Stimulated activated CD4-positive, alpha-beta T cell treated with anti-CD3 and anti-CD28 coated beads, Interleukin-15, amount 100 ng/mL, for 48 hours (primary cell): ENCODE results near the gene COLQ.
A peak's percentile ranks its signal among the peaks of the same experiment; 100 is the strongest.

Experiments used
- DNase-seq, 2 donors: peaks; one replicate each; pipeline ENCODE4 v3.0.0-alpha.2; 2020; ENCODE audit warnings: low read depth in 2 of 2

COLQ gene

DNA sequence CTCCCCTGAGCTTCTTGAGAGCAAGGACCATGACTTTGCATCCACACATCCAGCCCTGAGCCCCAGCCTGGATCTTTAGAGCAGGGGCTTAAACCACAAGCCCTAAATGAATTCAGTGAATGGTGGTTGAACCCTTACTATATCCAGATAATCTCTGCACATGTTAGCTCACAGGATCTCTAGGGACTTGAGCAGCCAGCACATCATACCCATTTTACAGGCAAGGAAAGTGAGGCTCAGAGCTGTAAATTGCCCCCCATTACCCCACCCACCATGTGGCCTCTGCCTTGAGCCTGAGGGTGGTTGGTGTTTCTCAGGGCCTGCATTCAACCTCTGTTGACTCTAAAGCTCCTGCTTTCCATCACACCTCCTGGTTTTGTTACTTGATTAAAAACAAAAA, 66.5 kb downstream of the COLQ start:
- no peak for DNase-seq

DNA sequence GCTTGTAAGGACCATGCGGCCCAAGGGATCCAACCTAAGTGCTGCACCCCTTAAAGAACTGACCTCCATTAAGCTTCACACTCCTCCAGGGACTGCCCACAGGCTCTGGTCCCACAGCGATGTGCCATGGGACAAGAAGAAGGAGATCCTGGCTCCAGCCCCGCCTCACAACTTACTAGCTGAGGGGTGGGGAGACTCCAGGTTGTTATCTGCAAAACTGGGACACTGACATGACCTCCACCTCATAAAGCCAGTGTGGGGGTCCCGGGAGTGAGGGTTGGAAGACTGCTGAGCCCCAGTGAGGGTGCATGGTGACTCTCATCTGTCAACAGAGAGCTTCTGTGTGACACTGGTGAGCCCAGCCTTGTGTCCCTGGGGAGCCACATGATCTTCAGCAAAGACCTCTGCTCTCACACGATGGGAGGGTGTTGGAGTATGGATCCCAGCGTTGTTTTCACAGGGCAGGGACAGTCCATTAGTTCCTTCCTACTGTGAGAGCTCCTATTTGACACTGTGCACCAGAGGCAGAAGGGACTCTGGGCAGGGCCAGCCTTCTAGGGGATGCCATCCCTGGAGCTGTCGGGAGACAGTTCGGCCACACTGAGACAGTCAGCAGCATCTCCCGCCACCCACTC, 67.4 kb downstream of the COLQ start:
- no peak for DNase-seq

DNA sequence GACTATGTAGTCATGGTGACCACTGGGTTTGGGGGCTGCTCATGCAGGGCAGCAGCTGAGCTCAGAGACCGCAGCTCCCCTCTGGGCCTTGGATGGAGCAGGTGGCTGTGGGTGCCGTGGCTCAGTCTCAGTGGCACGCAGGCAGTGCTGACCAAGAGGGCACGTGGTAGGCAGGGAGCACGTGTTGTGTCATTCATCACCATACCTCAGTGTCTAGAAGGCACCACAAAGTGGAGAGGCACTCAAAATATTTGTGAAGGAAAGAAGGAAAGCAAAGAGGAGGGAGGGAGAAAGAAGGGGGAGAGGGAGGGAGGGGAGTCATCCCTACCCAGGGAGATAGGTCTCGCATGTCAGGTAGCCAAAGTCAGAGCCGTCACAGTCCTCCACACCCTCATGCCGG, 68.0 kb downstream of the COLQ start:
- DNase-seq: no peak

DNA sequence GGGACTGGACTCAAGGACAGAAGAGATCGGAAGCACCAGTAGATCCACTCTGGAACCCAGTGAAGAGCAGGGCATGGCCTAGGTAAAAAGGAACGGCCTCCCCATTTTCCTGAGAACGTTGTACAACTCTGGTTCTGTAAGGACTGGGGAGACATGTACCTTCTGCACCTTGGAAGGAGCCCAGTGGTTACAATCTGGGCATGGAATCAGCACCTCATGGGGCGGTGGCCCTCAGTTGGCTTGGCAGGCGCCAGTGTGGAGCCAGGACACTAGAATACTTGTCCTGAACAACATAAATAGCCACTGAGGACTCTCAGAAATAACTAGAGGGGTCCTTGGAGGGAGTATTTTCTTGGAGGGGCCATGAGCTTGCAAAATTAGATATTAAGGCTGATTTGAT, 68.5 kb downstream of the COLQ start:
- DNase-seq: no peak

DNA sequence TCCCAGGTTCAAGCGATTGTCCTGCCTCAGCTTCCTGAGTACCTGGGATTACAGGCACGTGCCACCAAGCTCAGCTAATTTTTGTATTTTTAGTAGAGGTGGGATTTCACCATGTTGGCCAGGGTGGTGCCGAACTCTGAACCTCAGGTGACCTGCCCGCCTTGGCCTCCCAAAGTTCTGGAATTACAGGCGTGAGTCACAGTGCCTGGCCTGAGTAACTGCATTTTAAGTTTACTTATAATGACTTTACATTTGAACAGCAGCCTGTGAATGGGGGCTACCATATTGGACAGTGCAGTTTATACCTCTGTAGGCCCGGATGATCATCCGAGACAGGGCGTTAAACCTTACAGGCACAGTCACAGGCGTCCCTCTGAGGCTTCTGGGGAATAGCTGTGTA, 69.3 kb downstream of the COLQ start:
- no peak for DNase-seq

DNA sequence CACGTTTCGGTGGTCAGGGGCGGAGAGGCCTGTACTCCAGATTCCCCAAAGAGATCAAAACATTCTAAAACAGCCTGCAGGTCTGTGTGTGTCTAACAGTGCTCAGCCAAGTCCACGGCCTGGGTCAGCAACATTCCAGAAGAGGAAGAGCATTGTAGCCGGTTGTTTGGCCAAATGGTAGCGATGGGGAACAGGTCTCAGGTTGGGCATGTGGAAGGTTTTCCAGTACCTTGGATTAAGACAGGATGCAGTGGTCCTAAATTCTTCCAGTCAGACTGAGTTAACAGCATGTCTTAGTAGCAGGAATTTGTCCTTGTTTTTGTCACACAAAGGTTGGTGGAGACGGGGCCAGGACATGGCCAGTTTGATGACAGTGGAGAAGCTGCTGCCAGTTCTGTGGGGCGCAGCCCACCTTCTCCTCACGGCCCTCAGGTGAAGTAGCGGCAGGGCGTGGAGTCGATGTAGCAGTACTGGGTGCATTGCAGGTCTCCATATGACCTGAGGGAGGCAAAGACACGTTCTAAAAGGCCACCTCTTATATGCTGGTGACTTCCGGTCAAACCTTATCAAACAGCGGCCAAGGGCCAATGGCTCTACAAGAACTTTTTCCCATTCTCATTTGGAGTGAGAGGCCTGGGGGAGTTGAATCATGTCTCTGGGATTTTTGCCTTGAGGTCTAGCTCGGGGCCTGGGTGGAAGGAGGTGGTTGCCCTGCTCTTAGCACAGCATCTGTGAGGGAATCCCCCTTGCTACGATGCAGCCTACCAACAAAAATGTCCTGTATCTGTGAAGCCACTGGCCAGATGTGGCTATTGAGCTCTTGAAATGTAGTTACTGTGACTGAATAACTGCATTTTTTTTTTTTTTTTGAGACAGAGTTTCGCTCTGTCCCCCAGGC, 70.0 kb downstream of the COLQ start:
- no peak for DNase-seq

DNA sequence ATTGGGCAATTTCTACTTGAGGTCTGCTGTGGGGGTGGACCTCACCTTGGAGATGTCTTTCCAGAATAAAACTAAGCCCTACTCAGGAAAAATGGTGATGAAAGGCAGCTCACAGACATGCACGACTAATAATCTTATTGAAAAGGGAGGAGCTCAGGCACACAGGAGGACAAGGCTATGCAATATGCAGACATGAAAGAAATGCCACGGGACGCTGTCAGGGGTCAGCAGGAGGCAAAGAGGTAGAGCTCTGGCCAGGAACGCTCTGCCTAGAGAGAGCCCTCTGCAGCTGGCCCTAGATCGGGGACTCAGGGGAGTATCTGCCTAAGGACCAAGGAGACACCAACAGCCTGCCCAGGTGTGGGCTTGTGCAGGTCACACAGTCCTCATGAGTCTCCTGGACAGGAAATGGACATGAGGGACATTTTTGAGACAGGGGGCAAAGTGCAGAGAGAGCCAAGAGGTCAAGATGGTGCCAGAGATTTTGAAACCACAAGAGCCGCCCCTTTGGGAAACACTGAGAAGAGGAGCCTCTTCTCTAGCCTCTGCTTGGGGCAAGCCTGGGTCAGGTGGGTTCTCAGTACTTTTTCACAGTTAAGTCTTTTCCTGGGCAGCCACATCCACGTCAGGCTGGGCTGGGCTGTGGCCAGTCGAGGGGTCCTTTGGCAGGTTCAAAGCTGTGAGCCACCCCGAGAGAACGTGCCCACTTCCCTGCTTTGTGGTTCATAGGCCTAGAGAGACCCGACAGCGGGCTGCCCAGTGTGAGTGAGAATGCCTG, 70.9 kb downstream of the COLQ start:
- DNase-seq: no peak

DNA sequence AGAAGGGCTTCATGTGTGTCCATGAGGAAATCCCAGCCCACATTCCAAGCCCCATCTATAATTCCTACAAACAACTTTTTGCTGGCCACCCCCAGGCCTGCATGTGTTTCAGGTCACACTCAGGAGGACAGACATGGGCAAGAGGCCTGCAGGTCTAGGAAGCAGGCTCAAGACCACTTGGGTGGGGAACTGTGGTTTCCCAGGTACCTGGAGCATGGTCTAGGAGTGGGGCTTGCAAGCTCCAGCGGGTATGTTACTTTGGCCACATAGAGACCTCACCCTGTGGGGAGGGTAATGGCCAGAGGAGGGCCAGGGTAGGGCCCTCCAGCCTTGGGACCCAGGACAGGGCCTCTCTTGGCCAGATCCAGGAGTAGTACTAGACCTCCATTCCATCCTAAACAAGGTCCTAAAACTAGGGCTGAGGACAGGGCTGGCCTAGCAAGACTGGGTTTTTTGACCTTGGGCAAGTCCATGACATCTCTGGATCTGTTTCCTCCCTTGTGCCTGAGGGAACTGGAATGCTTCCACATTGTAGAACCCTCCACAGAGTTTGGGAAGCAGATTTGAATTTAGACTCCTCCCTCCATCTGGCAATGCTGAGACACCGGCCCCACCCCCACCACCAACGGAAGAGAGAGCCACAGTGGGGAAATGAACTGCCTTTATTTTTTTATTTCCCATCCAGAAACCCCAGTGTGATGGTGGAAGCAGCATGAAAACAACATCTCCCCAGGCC, 71.8 kb downstream of the COLQ start:
- no peak for DNase-seq

DNA sequence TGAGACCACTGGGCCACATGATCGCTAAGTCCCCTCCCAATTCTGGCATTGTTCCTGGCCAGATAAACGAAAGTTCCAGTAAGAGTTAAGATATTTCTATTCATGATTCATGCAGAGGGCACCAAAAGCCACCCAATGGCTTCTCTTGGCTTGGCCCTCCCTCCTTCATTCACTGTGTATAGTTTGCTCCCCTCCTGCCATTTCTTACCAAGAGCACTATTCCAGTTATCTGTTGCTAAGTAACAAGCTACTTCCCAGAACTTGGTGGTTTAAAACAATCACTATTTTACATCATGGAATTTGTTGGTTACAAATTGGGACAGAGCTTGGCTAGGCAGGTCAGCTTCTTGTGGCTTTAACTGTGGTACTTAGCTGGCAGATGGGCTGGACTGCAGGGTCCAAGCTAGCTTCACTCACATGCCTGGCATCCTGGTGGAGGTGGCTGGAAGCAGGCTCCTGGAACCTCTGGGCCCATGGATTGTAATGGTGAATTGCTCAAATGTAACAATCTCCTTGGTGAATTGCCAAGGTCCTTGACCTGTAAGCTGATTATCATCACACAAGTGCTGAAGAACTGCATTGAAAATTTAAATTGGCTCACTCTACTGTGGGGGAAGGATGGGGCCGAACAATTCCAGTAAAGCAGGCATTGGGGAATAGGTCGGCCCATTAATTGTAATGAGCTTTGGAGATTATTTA, 77.5 kb downstream of the COLQ start:
- no peak for DNase-seq

DNA sequence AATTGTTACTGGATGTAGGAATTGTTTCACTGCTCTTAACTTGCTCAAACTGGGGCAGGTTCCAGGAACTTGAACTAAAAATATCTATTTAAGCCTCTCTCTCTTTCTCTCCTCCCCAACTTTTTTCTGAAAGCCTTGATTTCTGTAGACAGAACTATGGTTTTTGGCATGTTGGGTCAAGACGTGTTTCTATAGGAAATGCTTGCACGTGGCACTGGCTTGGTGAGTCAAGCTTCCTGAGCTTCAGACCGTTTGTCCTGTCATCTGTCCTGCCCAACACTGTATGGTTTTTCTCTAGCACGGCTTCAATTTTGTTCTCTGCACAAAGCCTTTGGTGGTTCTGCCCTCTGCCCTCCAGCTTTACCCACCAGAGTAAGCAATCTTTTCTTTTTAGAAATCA, 80.6 kb downstream of the COLQ start:
- DNase-seq: no peak

DNA sequence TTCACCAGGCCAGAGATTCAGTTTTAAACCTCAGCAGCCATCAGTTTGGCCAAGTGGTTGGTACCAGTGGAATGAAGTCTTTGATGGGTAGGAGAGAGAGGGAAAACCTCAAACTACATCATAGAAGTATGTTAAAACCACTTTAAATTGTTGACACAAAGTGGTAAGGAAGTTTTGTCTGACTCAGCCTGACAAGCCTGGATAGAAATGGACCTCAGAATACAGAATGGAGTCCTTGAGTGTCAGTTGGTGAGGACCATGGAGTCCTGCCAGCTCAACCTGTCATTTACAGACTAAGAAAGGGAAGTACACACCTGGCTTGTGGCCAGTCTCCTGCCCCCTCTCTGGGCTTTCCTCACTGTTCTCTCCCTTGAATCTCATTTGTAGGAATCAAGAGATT, 82.0 kb downstream of the COLQ start:
- no peak for DNase-seq

DNA sequence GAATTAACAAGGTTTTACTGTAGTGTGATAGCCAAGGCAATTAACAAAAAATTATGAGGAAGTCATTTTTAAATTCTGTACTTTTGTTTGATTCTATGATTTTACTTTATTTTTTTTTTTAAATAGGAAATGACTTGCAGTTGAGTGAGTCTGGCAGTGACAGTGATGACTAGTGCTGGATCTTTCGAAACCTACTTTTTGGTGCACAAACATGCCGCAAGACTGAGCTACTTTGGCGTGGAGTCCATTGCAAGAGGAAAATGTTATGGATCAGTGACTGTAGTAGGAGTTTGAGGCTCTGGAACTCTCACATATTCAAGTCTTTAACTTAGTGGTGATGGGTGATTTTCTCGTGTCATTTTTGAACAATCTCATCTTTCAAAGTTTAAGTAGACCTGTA, 82.5 kb downstream of the COLQ start:
- DNase-seq: no peak

DNA sequence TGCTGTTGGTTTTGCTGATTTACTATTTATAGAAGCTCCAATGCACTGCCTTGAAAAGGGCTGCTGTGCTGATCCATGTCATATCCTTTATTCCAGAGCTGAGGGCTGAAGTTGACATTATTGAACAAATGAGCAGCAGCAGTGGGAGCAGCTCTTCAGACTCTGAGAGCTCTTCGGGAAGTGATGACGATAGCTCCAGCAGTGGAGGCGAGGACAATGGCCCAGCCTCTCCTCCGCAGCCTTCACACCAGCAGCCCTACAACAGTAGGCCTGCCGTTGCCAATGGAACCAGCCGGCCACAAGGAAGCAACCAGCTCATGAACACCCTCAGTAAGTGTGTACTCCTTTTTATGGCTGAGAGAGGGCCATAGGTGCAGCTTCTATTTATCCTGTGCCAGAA, 85.3 kb downstream of the COLQ start:
- no peak for DNase-seq

DNA sequence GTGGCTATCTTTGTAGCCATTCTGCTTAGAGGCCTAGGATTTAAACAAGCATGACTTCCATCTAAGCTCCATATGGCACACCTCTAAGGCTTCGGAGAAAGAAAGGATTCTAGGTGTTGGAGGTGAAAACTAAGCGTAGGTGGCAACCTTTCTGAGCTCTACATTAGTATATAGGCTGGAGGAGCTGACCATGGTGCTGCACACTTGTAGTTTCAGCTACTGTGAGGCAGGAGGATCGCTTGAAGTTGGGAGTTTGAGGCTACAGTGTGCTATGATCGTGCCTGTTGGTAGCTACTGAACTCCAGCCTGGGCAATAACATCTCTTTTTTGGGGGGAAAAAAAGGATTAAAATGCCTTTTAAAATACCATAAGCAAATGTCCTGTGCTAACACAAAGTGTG, 86.8 kb downstream of the COLQ start:
- DNase-seq: no peak

DNA sequence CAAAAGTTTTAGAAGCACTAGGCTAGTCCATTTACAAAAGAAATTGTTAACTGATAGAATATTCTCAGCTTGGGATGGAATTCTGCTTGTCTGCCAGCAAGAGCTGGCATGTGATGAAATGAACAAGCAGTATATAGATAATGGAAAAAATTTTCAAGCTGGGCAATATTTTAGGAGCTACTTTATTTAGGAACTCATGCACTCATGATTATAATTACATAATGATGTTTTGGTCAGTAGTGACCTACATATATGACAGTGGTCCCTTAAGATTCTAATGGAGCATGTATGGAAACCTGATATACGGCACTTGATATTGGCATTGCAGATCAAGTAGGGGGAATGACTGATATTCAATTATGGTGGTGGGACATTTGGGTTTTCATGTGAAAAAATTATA, 88.0 kb downstream of the COLQ start:
- no peak for DNase-seq

DNA sequence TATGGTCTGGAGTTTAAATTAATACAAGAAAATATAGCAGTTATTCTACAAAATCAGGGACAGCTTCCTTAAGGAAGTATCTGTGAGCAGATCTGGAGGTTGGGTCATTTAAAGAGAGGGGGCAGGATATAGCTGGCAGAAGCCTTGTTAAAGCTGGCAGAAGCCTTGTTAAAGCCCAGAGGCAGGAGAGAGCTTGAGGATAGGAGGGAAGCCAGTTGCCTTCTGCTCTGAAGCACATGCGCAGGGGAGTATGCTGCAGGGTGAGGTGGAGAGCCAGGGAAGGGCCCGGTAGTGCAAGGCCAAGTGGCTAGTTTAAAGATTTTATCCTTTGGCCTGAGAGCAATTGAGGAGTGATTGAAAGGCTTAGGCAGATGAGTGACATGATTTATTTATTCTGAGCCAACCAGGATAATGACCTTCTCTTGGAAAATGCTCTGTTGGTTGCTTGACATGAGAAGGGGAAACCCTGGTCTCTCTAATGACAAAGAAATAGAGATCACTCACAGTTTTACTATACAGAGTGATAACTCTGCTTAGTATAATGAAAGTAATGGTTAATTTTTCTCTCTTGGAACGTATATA, 90.2 kb downstream of the COLQ start:
- DNase-seq: no peak

DNA sequence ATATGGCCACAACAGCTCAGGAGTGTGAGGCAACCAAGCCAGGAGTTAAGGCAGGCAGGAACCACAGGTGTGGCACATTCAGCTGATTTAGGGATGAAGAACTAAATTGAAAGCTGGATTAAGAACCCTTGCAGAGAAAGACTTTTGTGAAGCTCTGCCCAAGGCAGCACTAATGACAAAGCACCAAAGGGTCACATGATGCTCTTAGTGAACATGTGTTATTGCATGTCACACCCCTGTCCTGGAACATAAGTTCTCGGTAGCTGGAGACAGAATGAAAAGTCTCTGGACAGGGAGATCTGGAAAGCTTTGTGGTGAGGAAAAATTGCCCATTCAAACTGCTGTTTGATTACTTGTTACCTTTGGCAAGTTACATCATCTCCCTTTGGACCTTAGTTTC, 90.9 kb downstream of the COLQ start:
- DNase-seq: no peak

DNA sequence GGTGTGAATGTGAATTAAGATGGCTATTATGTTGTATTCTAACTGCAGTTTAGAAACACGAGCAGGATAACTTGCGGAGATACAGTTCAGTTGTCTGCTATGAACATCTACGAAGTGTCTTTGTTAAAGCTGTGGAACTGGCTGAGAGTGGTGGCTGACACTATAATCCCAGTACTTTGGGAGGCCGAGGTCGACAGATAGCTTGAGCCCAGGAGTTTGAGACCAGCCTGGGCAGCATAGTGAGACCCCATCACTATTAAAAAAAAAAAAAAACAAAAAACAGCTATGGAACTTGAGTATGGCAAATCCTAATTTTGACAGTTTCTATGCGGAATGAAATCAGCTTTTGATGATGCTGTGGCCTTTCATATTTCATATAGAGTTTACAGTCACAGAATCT, 92.4 kb downstream of the COLQ start:
- DNase-seq: no peak

DNA sequence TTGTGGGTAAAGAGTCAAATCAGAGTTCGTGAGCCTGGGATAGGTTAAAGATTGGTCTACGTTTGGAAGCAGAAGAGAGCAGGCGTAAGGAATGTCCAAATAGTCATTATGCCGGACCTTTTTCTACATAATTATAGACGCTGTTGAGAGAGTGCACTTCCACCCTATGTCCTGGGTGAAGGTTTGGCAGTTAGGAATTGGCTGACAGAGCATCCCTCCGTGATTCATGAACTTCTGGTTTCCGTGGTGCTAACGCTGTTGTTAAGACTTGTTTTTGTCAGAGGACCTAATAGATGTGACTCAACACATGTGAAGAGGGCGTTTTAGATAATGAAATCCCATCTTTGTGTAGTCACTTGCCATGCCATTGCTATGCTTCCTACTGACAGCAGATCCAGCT, 93.0 kb downstream of the COLQ start:
- peak; percentile 4 to 27 for DNase-seq

DNA sequence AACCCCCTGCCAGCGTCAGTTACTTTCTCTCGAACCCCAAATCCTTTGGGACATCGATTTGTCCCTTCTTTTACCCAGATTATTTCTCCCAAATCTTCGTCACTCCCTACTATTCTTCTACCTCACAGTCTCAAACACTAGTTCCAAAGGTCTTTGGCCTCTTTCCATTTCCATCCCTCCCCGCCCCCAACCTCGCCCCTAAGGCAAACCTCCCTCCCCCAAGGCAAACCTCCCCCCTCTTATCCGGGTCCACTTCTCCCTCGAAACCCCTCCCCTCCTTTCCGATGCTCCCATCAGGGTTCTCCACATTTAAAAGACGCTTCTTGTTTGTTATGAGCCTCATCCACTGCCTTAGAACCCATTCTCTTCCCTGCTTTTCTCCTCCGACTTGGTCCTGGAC, 93.5 kb downstream of the COLQ start:
- no peak for DNase-seq
